HepG2 (cell line): ENCODE measurements around the gene CIAPIN1. TPM values are rescaled to one million over a fixed set of nuclear protein-coding genes. Genes with fewer than 3 reads are reported as not detected.

Experiments
- AGO2 ChIP-seq: fragments of 200-400 bp; formaldehyde crosslinking; optimal IDR thresholded peaks from 2 replicates; pipeline ENCODE3; 2017; ENCODE audit warnings: mild to moderate bottlenecking, low read depth, low read length, moderate library complexity
- ATM ChIP-seq: fragments of 450-650 bp; IDR thresholded peaks from 2 replicates; pipeline ENCODE4 v1.7.1; 2017; ENCODE audit warnings: mild to moderate bottlenecking, borderline replicate concordance
- DDIT3 ChIP-seq: sonication (generic); formaldehyde crosslinking; IDR thresholded peaks from 2 replicates; pipeline ENCODE4 v1.4.0; 2020; ENCODE audit warnings: mild to moderate bottlenecking, missing genetic modification reagents
- FOXP1 ChIP-seq, 2 experiments: fragments of 450-650 bp in 1 of 2; IDR thresholded peaks; 2 replicates each; pipeline ENCODE4 v1.6.1; 2017 to 2018; ENCODE audit warnings: antibody characterized with exemption in 1 of 2
- HCFC1 ChIP-seq: fragments of 150-350 bp; IDR thresholded peaks from 2 replicates; pipeline ENCODE4 v1.6.1; 2014; ENCODE audit warnings: low read depth, low read length
- HNRNPH1 ChIP-seq: fragments of 200-400 bp; formaldehyde crosslinking; optimal IDR thresholded peaks from 2 replicates; pipeline ENCODE3; 2017; ENCODE audit warnings: mild to moderate bottlenecking, low read depth, low read length
- MYNN ChIP-seq: sonication (generic); formaldehyde crosslinking; IDR thresholded peaks from 2 replicates; pipeline ENCODE4 v1.4.0; 2020; ENCODE audit warnings: mild to moderate bottlenecking, low read depth, missing genetic modification reagents
- NFYC ChIP-seq: IDR thresholded peaks from 2 replicates; pipeline ENCODE4 v1.6.1; 2016; ENCODE audit warnings: missing genetic modification reagents, missing compliant biosample characterization
- NR0B2 ChIP-seq: sonication (generic); formaldehyde crosslinking; IDR thresholded peaks from 2 replicates; pipeline ENCODE4 v1.4.0; 2020; ENCODE audit warnings: mild to moderate bottlenecking, missing genetic modification reagents
- PAWR ChIP-seq: sonication (generic); formaldehyde crosslinking; IDR thresholded peaks from 2 replicates; pipeline ENCODE4 v1.4.0; 2020; ENCODE audit warnings: missing genetic modification reagents, mild to moderate bottlenecking, borderline replicate concordance
- RBM22 ChIP-seq: fragments of 200-400 bp; formaldehyde crosslinking; optimal IDR thresholded peaks from 2 replicates; pipeline ENCODE3; 2017; ENCODE audit warnings: mild to moderate bottlenecking, low read length, moderate library complexity
- SRSF4 ChIP-seq: fragments of 200-400 bp; formaldehyde crosslinking; IDR thresholded peaks from one replicate; pipeline ENCODE4 v1.6.1; 2018; ENCODE audit warnings: mild to moderate bottlenecking, low read depth, low read length, moderate library complexity; ENCODE audit not compliant: poor library complexity, severe bottlenecking
- TFDP1 ChIP-seq: IDR thresholded peaks from 2 replicates; pipeline ENCODE4 v1.6.1; 2016; ENCODE audit warnings: missing compliant biosample characterization, missing genetic modification reagents, borderline replicate concordance
- TRIM24 ChIP-seq: sonication (generic); formaldehyde crosslinking; IDR thresholded peaks from 2 replicates; pipeline ENCODE4 v1.8.0; 2022; ENCODE audit warnings: mild to moderate bottlenecking, missing genetic modification reagents
- ZBTB1 ChIP-seq: sonication (generic); formaldehyde crosslinking; IDR thresholded peaks from 2 replicates; pipeline ENCODE4 v1.4.0; 2020; ENCODE audit warnings: missing genetic modification reagents, borderline replicate concordance
- ZEB1 ChIP-seq: IDR thresholded peaks from 2 replicates; pipeline ENCODE4 v1.6.1; 2012; ENCODE audit warnings: mild to moderate bottlenecking, low read depth, inconsistent platforms; ENCODE audit not compliant: insufficient replicate concordance
- ZFP36L2 ChIP-seq: sonication (generic); formaldehyde crosslinking; IDR thresholded peaks from 2 replicates; pipeline ENCODE4 v1.4.0; 2020; ENCODE audit warnings: missing genetic modification reagents
- ZNF207 ChIP-seq: fragments of 450-650 bp; IDR thresholded peaks from 2 replicates; pipeline ENCODE4 v1.6.1; 2016; ENCODE audit warnings: antibody characterized with exemption, borderline replicate concordance
- ZNF24 ChIP-seq: fragments of 450-650 bp; IDR thresholded peaks from 2 replicates; pipeline ENCODE4 v1.6.1; 2017; ENCODE audit warnings: antibody characterized with exemption, mild to moderate bottlenecking
- ZNF251 ChIP-seq: sonication (generic); formaldehyde crosslinking; IDR thresholded peaks from 2 replicates; pipeline ENCODE4 v1.9.0; 2021; ENCODE audit warnings: mild to moderate bottlenecking, missing genetic modification reagents
- ZNF431 ChIP-seq: sonication (generic); formaldehyde crosslinking; IDR thresholded peaks from 2 replicates; pipeline ENCODE4 v1.9.0; 2022; ENCODE audit warnings: missing genetic modification reagents, low read depth, mild to moderate bottlenecking, borderline replicate concordance
- ZNF552 ChIP-seq: sonication (generic); formaldehyde crosslinking; IDR thresholded peaks from 2 replicates; pipeline ENCODE4 v1.9.0; 2022; ENCODE audit warnings: missing genetic modification reagents, mild to moderate bottlenecking, borderline replicate concordance
- ZNF558 ChIP-seq: sonication (generic); formaldehyde crosslinking; IDR thresholded peaks from 2 replicates; pipeline ENCODE4 v1.9.0; 2022; ENCODE audit warnings: mild to moderate bottlenecking, missing genetic modification reagents, borderline replicate concordance
- ZNF577 ChIP-seq: sonication (generic); formaldehyde crosslinking; IDR thresholded peaks from 2 replicates; pipeline ENCODE4 v1.4.0; 2020; ENCODE audit warnings: mild to moderate bottlenecking, low read depth, missing genetic modification reagents, borderline replicate concordance
- ZNF674 ChIP-seq: sonication (generic); formaldehyde crosslinking; IDR thresholded peaks from 2 replicates; pipeline ENCODE4 v1.5.0; 2020; ENCODE audit warnings: low read depth, mild to moderate bottlenecking, missing genetic modification reagents
- ZSCAN21 ChIP-seq: sonication (generic); formaldehyde crosslinking; IDR thresholded peaks from 2 replicates; pipeline ENCODE4 v1.8.0; 2022; ENCODE audit warnings: mild to moderate bottlenecking, missing genetic modification reagents, moderate library complexity, borderline replicate concordance
- polyA plus RNA-seq, 8 experiments: library from polyadenylated mRNA; depleted of rRNA in 3 of 8; stranded (reverse) in 7 of 8; unstranded in 1 of 8; fragments of >200 nt; fragmentation: Illumina TruSeq in 4 of 8; extraction: Trizol in 4 of 8; gene quantifications; 2 replicates each; pipeline versions ENCODE4 v1.2.1 to v1.2.3, GENCODE V29; 2011 to 2016; ENCODE audit warnings: low read depth in 4 of 8, missing spikeins in 1 of 8, mixed read lengths in 1 of 8; ENCODE audit not compliant: insufficient read depth in 1 of 8
- total RNA-seq, 5 experiments: library from RNA; depleted of rRNA; stranded (reverse); fragments of >200 nt; fragmentation: Illumina TruSeq; extraction: Trizol; gene quantifications; 2 replicates each; pipeline ENCODE4 v1.2.3, GENCODE V29; 2016; ENCODE audit warnings: low read depth in 1 of 5
- TF ChIP-seq, protein P1 (sequence below): conservative IDR thresholded peaks from 2 replicates; pipeline ENCODE4 v1.6.1; 2018; ENCODE audit warnings: missing genetic modification reagents

CIAPIN1 gene
- total and polyA plus RNA-seq, 2 of the 13 experiments (the other 11 are each of a cell fraction or from before 2014, with no cell fraction given): 69.3 to 89.7 TPM

- TF ChIP-seq ZNF251 (CRISPR knock-in tag) (no peak), PAWR (CRISPR knock-in tag) (no peak; the same call in 1 of the 2 replicates), AGO2 (peak; percentile 91), ZNF24 (peak; percentile 27; the same call in 1 of the 2 replicates), TFDP1 (CRISPR knock-in tag) (peak; percentile 83), NFYC (CRISPR knock-in tag) (no peak), SRSF4 (no peak), ZFP36L2 (CRISPR knock-in tag) (0 out of 2 replicates have a peak, but pooled peaks have one; percentile 92), ZNF577 (CRISPR knock-in tag) (no peak), ZEB1 (no peak), HNRNPH1 (no peak), MYNN (CRISPR knock-in tag) (0 out of 2 replicates have a peak, but pooled peaks have one; percentile 83), NR0B2 (CRISPR knock-in tag) (peak; percentile 81; the same call in 1 of the 2 replicates), ZNF207 (no peak), RBM22 (peak; percentile 89), DDIT3 (CRISPR knock-in tag) (no peak), ZNF431 (peak; percentile 75; the same call in 1 of the 2 replicates), ZNF558 (CRISPR knock-in tag) (peak; percentile 85; the same call in 1 of the 2 replicates), ZNF552 (CRISPR knock-in tag) (peak; percentile 94; the same call in 1 of the 2 replicates), ZBTB1 (CRISPR knock-in tag) (0 out of 2 replicates have a peak, but pooled peaks have one; percentile 14), ZNF674 (CRISPR knock-in tag) (no peak), ZSCAN21 (peak; percentile 97), FOXP1 (IDR thresholded peaks at IDR 0.05) (no peak), FOXP1 (CRISPR knock-in tag; IDR thresholded peaks at IDR 0.05) (peak; percentile 54; the same call in 1 of the 2 replicates), TRIM24 (CRISPR knock-in tag) (no peak), ATM (no peak), HCFC1 (peak; percentile 67; the same call in 1 of the 2 replicates)
- TF ChIP-seq, protein P1, sequence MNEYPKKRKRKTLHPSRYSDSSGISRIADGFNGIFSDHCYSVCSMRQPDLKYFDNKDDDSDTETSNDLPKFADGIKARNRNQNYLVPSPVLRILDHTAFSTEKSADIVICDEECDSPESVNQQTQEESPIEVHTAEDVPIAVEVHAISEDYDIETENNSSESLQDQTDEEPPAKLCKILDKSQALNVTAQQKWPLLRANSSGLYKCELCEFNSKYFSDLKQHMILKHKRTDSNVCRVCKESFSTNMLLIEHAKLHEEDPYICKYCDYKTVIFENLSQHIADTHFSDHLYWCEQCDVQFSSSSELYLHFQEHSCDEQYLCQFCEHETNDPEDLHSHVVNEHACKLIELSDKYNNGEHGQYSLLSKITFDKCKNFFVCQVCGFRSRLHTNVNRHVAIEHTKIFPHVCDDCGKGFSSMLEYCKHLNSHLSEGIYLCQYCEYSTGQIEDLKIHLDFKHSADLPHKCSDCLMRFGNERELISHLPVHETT (CRISPR knock-in tag): peak; percentile 93
Measured at GRCh38 chr16:57462209-57462977, 15.2 kb upstream of the CIAPIN1 start, which contains the start of gene POLR2C (continued).
